HL-60/S4 treated with retinoic acid at 250 ng/mL for 4 days and 3 days (cell line): ENCODE measurements around the gene FGF8.

Experiments used
- in situ Hi-C: fragments of 300-500 bp; cut with MboI; formaldehyde crosslinking; loops from 2 replicates; pipeline ENCODE4 v1.7.0; 2022; ENCODE audit warnings: low sequenced_read_pairs

The FGF8 gene

DNA sequence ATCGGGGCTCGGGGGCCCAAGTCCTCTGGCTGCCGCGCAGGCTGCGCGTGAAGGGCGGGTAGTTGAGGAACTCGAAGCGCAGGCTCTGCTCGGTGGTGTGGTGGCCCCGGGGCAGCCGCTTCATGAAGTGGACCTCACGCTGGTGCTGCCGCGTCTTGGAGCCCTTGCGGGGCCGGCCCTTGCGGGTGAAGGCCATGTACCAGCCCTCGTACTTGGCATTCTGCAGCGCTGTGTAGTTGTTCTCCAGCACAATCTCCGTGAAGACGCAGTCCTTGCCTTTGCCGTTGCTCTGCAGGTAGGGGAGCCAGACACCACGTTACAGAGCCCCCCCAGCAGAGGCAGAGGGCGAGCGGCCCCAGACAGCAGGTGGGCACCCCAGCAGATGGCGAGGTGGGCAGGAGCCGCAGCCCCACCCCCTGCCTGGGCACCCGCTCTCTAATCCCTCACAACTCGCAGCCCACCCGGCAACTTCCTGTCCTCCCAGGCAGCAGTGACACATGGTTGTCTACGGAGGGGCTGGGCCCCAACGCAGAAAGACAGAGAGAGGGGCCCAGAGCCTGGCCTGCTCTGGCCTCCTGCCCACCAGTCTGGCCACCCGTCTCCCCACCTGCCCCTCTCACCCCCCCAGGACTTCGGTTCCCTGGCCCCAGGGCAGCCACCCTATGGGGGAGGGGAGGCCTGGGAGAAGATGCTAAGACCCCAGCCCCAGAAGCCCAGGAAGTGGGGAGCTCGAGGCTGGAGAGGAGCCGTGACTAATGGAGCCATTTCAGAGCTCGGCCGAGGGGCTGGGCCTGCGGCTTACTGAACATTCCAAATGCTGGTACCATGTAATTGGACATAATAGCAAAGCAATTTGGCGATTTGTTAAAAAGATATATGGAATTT, 5.3 kb downstream of the FGF8 start:
- in situ Hi-C loops: no loop called here

- in situ Hi-C loops: no loop called here
Measured at GRCh38 chr10:101769541-101770180, 6.3 kb downstream of the FGF8 start.

DNA sequence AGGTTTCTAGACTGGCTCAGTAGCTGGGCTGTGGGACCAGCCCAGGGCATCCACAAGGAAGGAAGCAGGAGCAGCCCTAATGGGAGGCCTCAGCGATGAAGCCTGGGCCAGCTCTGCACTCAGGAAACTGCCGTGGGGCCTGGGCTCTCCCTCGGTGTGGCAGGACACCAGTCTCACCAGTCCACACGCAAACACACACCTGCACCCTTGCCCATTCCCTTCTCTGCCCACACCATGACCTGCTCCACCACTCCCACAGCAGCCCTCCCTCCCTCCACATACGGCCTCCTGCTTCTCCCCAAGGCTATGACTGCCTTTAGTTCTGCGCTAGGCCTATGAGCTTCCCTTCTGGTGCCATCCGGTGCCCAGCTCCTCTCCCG, 7.1 kb downstream of the FGF8 start:
- in situ Hi-C loops: no loop called here

- in situ Hi-C loops: no loop called here
Measured at GRCh38 chr10:101767966-101768790, 7.7 kb downstream of the FGF8 start.

DNA sequence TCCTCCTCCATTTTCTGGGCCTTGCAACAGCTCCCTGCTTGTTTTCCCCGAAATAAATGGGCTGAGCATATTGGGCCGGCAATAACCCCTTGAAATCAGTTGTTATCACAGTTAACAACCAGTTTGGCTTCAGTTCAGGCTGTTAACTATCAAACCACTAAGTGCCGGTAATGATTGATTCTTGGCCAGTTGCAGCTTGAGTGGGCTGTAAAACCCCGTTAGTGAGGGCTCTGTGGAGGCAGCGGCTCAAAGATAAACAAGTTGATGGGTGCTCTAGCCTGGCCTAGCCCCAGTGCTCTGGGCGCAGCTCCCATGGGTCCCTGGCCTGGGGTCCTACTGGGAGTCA, 8.3 kb downstream of the FGF8 start:
- in situ Hi-C loops: no loop called here

GRCh38 chr10:101766753-101767599, 8.9 kb downstream of the FGF8 start:
- in situ Hi-C loops: no loop called here

- in situ Hi-C loops: no loop called here
Measured at GRCh38 chr10:101766306-101766705, 9.6 kb downstream of the FGF8 start.

DNA sequence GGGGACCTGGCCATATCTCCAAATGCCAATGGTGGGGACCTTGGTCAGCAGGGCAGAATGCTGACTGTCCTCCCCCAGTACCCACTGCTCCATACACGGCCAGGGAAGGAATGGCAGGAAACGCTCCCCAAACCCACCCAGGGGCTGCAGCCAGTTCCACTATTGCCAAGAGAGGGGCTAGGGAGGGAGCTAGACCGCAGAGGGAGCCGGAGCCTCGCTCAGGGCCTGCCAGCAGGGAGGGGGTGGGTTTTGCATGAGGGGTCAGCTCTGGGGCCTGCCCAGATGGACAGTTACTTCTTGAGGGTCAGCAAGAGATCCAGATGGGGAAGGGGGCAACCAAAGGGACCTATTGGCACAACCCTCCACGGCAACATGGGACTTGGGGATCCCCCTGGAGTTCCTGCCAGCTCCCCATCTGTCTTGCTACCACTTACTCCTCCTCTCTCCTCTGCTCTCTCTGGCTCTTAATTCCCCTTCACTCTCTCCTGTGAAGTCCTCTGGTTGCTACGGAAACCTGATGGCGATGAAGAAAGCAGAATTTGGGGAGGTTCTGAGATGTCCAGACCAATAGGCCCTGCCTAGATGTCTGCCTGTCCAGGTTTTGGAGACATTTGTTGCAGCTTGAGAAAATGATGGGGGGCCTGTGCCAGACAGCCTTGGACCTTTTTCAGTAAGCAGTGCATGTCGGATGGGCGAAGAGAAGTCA, 12.6 kb downstream of the FGF8 start:
- in situ Hi-C loops: no loop called here

GRCh38 chr10:101762736-101763135, 13.2 kb downstream of the FGF8 start:
- in situ Hi-C loops: no loop called here

- in situ Hi-C loops: no loop called here
Measured at GRCh38 chr10:101761226-101761625, 14.7 kb downstream of the FGF8 start.

- in situ Hi-C loops: no loop called here
Measured at GRCh38 chr10:101760510-101760909, 15.4 kb downstream of the FGF8 start.

GRCh38 chr10:101759309-101760247, 16.3 kb downstream of the FGF8 start:
- in situ Hi-C loops: no loop called here

GRCh38 chr10:101758858-101759257, 17.1 kb downstream of the FGF8 start:
- in situ Hi-C loops: no loop called here

DNA sequence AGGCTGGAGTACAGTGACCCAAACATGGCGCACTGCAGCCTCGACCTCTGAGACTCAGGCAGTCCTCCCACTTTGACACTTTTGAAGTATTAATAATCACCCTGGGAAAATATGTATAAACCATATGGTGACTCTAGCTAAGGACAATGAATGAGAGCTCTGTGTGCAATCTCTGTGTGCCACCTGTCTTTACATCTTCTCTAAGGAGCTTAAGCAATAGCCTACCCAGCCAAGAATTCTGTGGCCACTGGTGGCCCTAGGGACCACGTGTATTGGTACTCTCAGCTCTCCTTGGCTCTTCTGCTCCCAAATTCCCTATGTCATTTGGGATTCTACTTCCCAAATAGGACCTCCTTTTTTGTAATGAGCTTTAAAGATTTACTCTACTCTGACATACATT, 23.7 kb downstream of the FGF8 start:
- in situ Hi-C loops: no loop called here

DNA sequence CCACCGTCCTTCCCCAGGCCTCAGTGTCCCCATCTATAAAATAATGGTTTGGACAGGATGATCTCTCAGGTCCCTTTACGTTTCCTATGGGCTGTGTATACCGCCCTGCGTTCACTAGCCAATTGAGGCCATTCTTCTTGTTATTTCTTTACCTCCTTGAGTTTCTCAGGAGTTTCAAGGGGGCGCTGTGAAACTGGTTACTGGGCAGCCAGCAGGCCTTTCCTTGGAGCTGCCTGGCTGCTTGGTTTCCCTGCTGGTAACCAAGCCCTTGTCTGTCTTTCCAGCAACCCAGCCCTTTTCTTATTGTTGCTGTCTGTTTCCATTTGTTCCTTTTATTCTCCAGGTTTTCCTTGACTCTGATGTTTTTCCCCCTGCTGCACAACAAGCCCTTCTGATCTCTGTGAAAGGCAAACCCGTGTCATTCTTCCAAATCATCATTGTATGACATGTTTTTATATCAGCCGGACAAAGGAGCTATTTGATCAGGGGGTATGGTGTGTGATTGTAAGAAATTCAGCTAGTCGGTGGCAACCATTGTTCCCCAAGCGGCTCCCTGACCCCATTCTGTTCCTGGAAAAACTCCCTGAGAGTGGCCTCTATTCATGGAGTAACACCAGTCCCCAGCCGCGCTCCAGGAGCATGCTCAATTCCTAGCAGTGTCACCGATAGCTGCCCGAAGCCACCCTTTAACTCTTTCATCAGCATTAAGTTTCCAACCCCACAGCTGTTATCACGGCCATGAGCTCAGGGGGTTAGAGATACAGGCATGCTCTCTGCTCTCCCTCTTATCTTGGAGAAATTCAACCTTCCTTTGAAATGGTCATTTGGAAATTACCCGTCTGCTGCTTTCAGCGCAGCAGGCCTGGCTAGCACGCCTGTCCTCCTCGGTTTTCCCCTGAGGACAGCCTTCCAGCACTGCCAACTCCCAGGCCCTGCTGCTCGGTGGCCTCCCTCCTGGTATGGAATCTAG, 26.6 kb downstream of the FGF8 start:
- in situ Hi-C loops: no loop called here

GRCh38 chr10:101748496-101748895, 27.4 kb downstream of the FGF8 start:
- in situ Hi-C loops: no loop called here

DNA sequence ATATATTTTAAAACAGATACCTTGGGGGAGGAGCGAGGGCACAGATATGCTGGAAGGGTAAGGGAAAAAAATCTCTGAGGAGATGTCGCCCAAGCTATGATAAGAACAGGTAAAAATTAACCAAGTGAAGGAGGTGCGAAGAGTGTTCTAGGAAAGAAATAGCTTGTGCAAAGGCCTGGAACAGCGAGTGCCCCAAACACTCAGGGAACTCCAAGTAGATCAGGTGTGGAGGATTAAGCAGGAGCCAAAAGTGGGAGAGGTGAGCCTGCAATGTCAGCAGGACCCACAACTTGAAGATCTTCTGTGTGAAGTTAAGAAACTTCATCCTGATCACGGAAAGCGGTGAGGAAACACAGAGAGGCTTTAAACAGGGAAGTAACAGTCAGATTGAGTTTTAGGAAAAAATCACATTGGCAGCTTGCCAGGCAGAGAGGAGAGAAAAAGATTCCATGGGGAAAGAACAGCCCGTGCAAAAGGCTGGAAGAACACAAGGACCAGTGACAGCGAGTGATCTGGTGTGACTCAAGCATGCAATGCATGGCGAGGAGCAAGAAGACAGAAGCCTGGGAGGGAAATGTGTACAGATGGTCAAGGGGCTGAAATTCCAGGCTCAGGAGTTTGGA, 30.7 kb downstream of the FGF8 start:
- in situ Hi-C loops: no loop called here
